SK-N-SH (cell line): ENCODE results near the gene CLIC3. TPM values are rescaled to one million over a fixed set of nuclear protein-coding genes. Genes with fewer than 3 reads are reported as not detected.

Experiments used
- CTCF ChIA-PET: fragments of 300-600, 350-600 bp; formaldehyde crosslinking; extraction: SDS; loops from one replicate; lab custom pipeline; 2021; lab: Yijun Ruan, JAX
- POLR2A ChIA-PET: fragments of 350-600 bp; sonication (Branson Sonifier 250); formaldehyde crosslinking; extraction: SDS; loops from one replicate; lab custom pipeline; 2020; ENCODE audit warnings: antibody characterized with exemption, inconsistent platforms; lab: Yijun Ruan, JAX
- DNase-seq: peaks from one replicate; pipeline ENCODE4 v3.0.0; 2012
- H2AFZ ChIP-seq: fragments of 200-600 bp; sonication (generic); 2 replicates; pipeline ENCODE4 v1.8.1; 2016; ENCODE audit warnings: antibody characterized with exemption, mild to moderate bottlenecking, low read depth
- H3F3A ChIP-seq: fragments of 200-600 bp; sonication (generic); replicated peaks from 2 replicates; pipeline ENCODE3; 2016; ENCODE audit warnings: antibody characterized with exemption, mild to moderate bottlenecking; ENCODE audit not compliant: insufficient read depth
- H3K27ac ChIP-seq, 2 experiments: fragments of 200-500 bp in 1 of 2; fragments of 200-600 bp in 1 of 2; sonication (Bioruptor generic) in 1 of 2; sonication (generic), shearing (Covaris generic) in 1 of 2; 2 replicates each; pipeline versions ENCODE4 v1.5.1 to v1.6.1; 2014 to 2016; ENCODE audit warnings: low read depth in 2 of 2, inconsistent platforms in 1 of 2, low read length in 1 of 2, mild to moderate bottlenecking in 1 of 2, mixed read lengths in 1 of 2
- H3K27me3 ChIP-seq: fragments of 200-600 bp; sonication (generic), shearing (Covaris generic); 2 replicates; pipeline ENCODE4 v1.6.1; 2016; ENCODE audit warnings: mixed run types; ENCODE audit not compliant: insufficient read depth
- H3K36me3 ChIP-seq, 2 experiments: fragments of 200-500 bp in 1 of 2; fragments of 200-600 bp in 1 of 2; sonication (Bioruptor generic) in 1 of 2; sonication (generic) in 1 of 2; replicated peaks in 1 of 2; 2 replicates each; pipeline versions ENCODE3 to v1.5.1; 2014 to 2016; ENCODE audit warnings: low read length in 1 of 2, mild to moderate bottlenecking in 1 of 2; ENCODE audit not compliant: insufficient read depth in 2 of 2, control insufficient read depth in 1 of 2
- H3K4me1 ChIP-seq, 2 experiments: fragments of 200-500 bp in 1 of 2; fragments of 200-600 bp in 1 of 2; sonication (Bioruptor generic) in 1 of 2; sonication (generic), shearing (Covaris generic) in 1 of 2; 2 replicates each; pipeline versions ENCODE4 v1.5.1 to v1.6.1; 2014 to 2016; ENCODE audit warnings: low read depth in 1 of 2, low read length in 1 of 2, mixed run types in 1 of 2; ENCODE audit not compliant: insufficient read depth in 2 of 2, control insufficient read depth in 1 of 2
- H3K4me2 ChIP-seq: fragments of 200-600 bp; sonication (generic), shearing (Covaris generic); 2 replicates; pipeline ENCODE4 v1.6.1; 2017; ENCODE audit warnings: mixed run types
- H3K4me3 ChIP-seq, 2 experiments: fragments of 200-500 bp in 1 of 2; fragments of 200-600 bp in 1 of 2; sonication (Bioruptor generic) in 1 of 2; sonication (generic), shearing (Covaris generic) in 1 of 2; 2 replicates each; pipeline versions ENCODE4 v1.5.1 to v1.8.1; 2014 to 2016; ENCODE audit warnings: low read depth in 2 of 2, inconsistent platforms in 1 of 2, low read length in 1 of 2, mild to moderate bottlenecking in 1 of 2, mixed read lengths in 1 of 2, moderate library complexity in 1 of 2
- H3K79me2 ChIP-seq: fragments of 200-600 bp; sonication (generic); 2 replicates; pipeline ENCODE4 v1.8.1; 2017; ENCODE audit warnings: mild to moderate bottlenecking; ENCODE audit not compliant: insufficient read depth
- H3K9ac ChIP-seq: fragments of 200-600 bp; sonication (generic); 2 replicates; pipeline ENCODE4 v1.6.1; 2017; ENCODE audit warnings: mixed run types
- H3K9me2 ChIP-seq: fragments of 200-600 bp; sonication (generic); 2 replicates; pipeline ENCODE4 v1.6.1; 2017; ENCODE audit warnings: mixed run types
- H3K9me3 ChIP-seq: fragments of 200-600 bp; sonication (generic); 2 replicates; pipeline ENCODE4 v1.6.1; 2017; ENCODE audit warnings: mixed run types, mild to moderate bottlenecking, moderate library complexity
- H4K20me1 ChIP-seq: fragments of 200-600 bp; sonication (generic); 2 replicates; pipeline ENCODE4 v1.6.1; 2017; ENCODE audit warnings: mild to moderate bottlenecking, mixed run types; ENCODE audit not compliant: insufficient read depth
- CHD2 ChIP-seq: fragments of 150-350 bp; IDR thresholded peaks from 2 replicates; pipeline ENCODE4 v1.6.1; 2018; ENCODE audit warnings: low read length; ENCODE audit not compliant: partially characterized antibody
- ELF1 ChIP-seq: IDR thresholded peaks from 2 replicates; pipeline ENCODE4 v1.4.0; 2012
- EP300 ChIP-seq, 2 experiments: IDR thresholded peaks; 2 replicates each; pipeline versions ENCODE4 v1.4.0 to v1.6.1; 2012; ENCODE audit warnings: borderline replicate concordance in 1 of 2, low read depth in 1 of 2, low read length in 1 of 2
- FOSL2 ChIP-seq: IDR thresholded peaks from 2 replicates; pipeline ENCODE4 v1.4.0; 2012; ENCODE audit warnings: low read depth, mild to moderate bottlenecking, moderate library complexity, borderline replicate concordance
- FOXJ3 ChIP-seq: sonication (generic); formaldehyde crosslinking; IDR thresholded peaks from 2 replicates; pipeline ENCODE4 v1.5.1; 2020; ENCODE audit warnings: mild to moderate bottlenecking, missing genetic modification reagents
- GABPA ChIP-seq: IDR thresholded peaks from 2 replicates; pipeline ENCODE4 v1.4.0; 2012; ENCODE audit warnings: low read depth, mild to moderate bottlenecking
- IRF3 ChIP-seq: fragments of 150-350 bp; IDR thresholded peaks from 2 replicates; pipeline ENCODE4 v1.6.1; 2016; ENCODE audit warnings: mild to moderate bottlenecking, low read depth, low read length
- JUND ChIP-seq: IDR thresholded peaks from 2 replicates; pipeline ENCODE4 v1.4.0; 2012
- MEF2A ChIP-seq: IDR thresholded peaks from 2 replicates; pipeline ENCODE4 v1.4.0; 2012; ENCODE audit warnings: low read depth, borderline replicate concordance
- NFIC ChIP-seq: IDR thresholded peaks from 2 replicates; pipeline ENCODE4 v1.4.0; 2012; ENCODE audit warnings: borderline replicate concordance
- RAD21 ChIP-seq: IDR thresholded peaks from 2 replicates; pipeline ENCODE4 v1.6.1; 2012; ENCODE audit warnings: mild to moderate bottlenecking, low read length
- RCOR1 ChIP-seq: fragments of 150-350 bp; IDR thresholded peaks from 2 replicates; pipeline ENCODE4 v1.6.1; 2017; ENCODE audit warnings: antibody characterized with exemption, low read length
- REST ChIP-seq: IDR thresholded peaks from 2 replicates; pipeline ENCODE4 v1.6.1; 2012; ENCODE audit warnings: mild to moderate bottlenecking, low read depth, low read length, moderate library complexity
- RFX5 ChIP-seq: IDR thresholded peaks from 2 replicates; pipeline ENCODE4 v1.6.1; 2012; ENCODE audit warnings: mild to moderate bottlenecking, improper control_type of control experiment, low read length
- RXRA ChIP-seq: IDR thresholded peaks from 2 replicates; pipeline ENCODE4 v1.4.0; 2012; ENCODE audit warnings: low read depth, mild to moderate bottlenecking, borderline replicate concordance
- SMC3 ChIP-seq: IDR thresholded peaks from 2 replicates; pipeline ENCODE4 v1.6.1; 2012; ENCODE audit warnings: low read depth, low read length, improper control_type of control experiment
- TAF1 ChIP-seq: IDR thresholded peaks from 2 replicates; pipeline ENCODE4 v1.6.1; 2012; ENCODE audit warnings: low read depth, mild to moderate bottlenecking, low read length, moderate library complexity, borderline replicate concordance
- TCF12 ChIP-seq: IDR thresholded peaks from 2 replicates; pipeline ENCODE4 v1.4.0; 2012
- USF1 ChIP-seq: IDR thresholded peaks from 2 replicates; pipeline ENCODE4 v1.4.0; 2012; ENCODE audit warnings: low read depth, borderline replicate concordance
- YY1 ChIP-seq: IDR thresholded peaks from 2 replicates; pipeline ENCODE4 v1.4.0; 2012; ENCODE audit warnings: low read depth, mild to moderate bottlenecking
- WGBS: methylation state at CpG from one replicate; pipeline ENCODE4 v1.1.6; 2017; ENCODE audit warnings: low lambda C conversion rate; 5-methylcytosine and 5-hydroxymethylcytosine counted together
- polyA plus RNA-seq, 3 experiments: library from polyadenylated mRNA; depleted of rRNA; stranded (reverse); fragments of >200 nt; gene quantifications; 2 replicates each; pipeline ENCODE4 v1.2.3, GENCODE V29; 2012
- TF ChIP-seq, protein P1 (sequence below): IDR thresholded peaks from 2 replicates; pipeline ENCODE4; 2012
- TF ChIP-seq, protein P2 (sequence below): fragments of 150-350 bp; IDR thresholded peaks from 2 replicates; pipeline ENCODE4 v1.6.1; 2017; ENCODE audit warnings: antibody characterized with exemption, low read length, low read depth, borderline replicate concordance
- TF ChIP-seq, protein P3 (sequence below): IDR thresholded peaks from 2 replicates; pipeline ENCODE4 v1.4.0; 2012; ENCODE audit warnings: low read depth

The CLIC3 gene
- polyA plus RNA-seq, 1 of the 3 experiments (the other 2 are of a cell fraction) = 1.0 TPM

GRCh38 chr9:137015976-137016375 lies 19.6 kb upstream of the CLIC3 start (continued):
- TF ChIP-seq, protein P1, sequence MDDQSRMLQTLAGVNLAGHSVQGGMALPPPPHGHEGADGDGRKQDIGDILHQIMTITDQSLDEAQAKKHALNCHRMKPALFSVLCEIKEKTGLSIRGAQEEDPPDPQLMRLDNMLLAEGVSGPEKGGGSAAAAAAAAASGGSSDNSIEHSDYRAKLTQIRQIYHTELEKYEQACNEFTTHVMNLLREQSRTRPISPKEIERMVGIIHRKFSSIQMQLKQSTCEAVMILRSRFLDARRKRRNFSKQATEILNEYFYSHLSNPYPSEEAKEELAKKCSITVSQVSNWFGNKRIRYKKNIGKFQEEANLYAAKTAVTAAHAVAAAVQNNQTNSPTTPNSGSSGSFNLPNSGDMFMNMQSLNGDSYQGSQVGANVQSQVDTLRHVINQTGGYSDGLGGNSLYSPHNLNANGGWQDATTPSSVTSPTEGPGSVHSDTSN = no peak
- TF ChIP-seq USF1 (no peak), IRF3 (no peak), RXRA (no peak), FOSL2 (no peak)

DNA sequence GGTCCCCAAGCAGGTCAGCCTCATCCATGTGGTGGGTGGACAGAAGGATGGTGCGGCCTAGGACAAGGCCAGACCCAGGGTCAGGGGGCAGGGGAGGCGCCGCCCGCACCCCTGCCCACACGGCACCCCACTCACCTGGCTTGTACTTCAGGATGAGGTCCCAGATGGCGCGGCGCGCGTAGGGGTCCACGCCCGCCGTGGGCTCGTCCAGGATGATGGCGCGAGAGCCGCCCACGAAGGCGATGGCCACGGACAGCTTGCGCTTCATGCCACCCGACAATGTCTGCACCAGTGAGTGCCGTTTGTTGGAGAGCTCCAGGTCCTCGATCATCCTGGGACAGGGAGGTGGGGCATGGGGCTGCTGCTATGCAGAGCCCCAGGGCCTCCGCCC lies 19.2 kb upstream of the CLIC3 start:
- ChIA-PET CTCF (interaction anchor here (0.6 to 1.1 kb wide), 4 partner anchors 9 to 20 kb away, joined by 3 to 4 read pairs (median 4); no protein-coding TSS in a partner anchor), POLR2A (no interaction called here)
- Histone ChIP-seq H3K79me2 (no peaks in the 10 kb centered on the region), H3F3A (no peaks in the 10 kb centered on the region), H3K4me1 (no peaks in the 10 kb centered on the region), H4K20me1 (no peaks in the 10 kb centered on the region), H3K4me3 (no peak overlapping the region), H2AFZ (no peak overlapping the region), H3K9me3 (no peaks in the 10 kb centered on the region), H3K9me2 (no peaks in the 10 kb centered on the region), H3K27me3 (no peaks in the 10 kb centered on the region), H3K27ac (no peak overlapping the region), H3K9ac (no peak overlapping the region), H3K4me2 (no peak overlapping the region), H3K36me3 (peaks cover 0 to 17% of the 10 kb centered on the region in 2 experiments)
- WGBS = 97% methylated on average over 20 of the region's 25 CpGs
- no peak for DNase-seq
- TF ChIP-seq TCF12 (no peak), ELF1 (no peak), TAF1 (no peak), GABPA (no peak), RAD21 (no peak), JUND (no peak), RCOR1 (no peak), MEF2A (no peak), NFIC (no peak), EP300 (IDR thresholded peaks at IDR 0.05; ENCODE audit: borderline replicate concordance in 1 of 2, low read depth in 1 of 2, low read length in 1 of 2) (no peak), YY1 (no peak), FOXJ3 (CRISPR knock-in tag) (no peak), RFX5 (no peak), REST (no peak), CHD2 (no peak), SMC3 (no peak), RXRA (no peak)
- TF ChIP-seq, protein P2, sequence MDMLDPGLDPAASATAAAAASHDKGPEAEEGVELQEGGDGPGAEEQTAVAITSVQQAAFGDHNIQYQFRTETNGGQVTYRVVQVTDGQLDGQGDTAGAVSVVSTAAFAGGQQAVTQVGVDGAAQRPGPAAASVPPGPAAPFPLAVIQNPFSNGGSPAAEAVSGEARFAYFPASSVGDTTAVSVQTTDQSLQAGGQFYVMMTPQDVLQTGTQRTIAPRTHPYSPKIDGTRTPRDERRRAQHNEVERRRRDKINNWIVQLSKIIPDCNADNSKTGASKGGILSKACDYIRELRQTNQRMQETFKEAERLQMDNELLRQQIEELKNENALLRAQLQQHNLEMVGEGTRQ = no peak
- TF ChIP-seq, protein P3, sequence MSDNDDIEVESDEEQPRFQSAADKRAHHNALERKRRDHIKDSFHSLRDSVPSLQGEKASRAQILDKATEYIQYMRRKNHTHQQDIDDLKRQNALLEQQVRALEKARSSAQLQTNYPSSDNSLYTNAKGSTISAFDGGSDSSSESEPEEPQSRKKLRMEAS = no peak
